Activated naive CD8-positive, alpha-beta T cell treated with anti-CD3 and anti-CD28 coated beads, Interleukin-2, amount 50 U/mL, for 24 hours (primary cell): ENCODE data around the gene TTLL6.

Source experiments
- ATAC-seq: fragments of 150-1000 bp; cut with Tn5 transposase; one replicate; pipeline ENCODE4 v1.10.0; 2021
- DNase-seq: peaks from one replicate; pipeline ENCODE4 v3.0.0; 2021
- H3K27ac Mint-ChIP-seq: one replicate; pipeline ENCODE4 v1.8.0; 2021; ENCODE audit warnings: mild to moderate bottlenecking, mixed read lengths
- H3K27me3 Mint-ChIP-seq: one replicate; pipeline ENCODE4 v1.8.0; 2021; ENCODE audit warnings: mixed read lengths
- H3K36me3 Mint-ChIP-seq: one replicate; pipeline ENCODE4 v1.8.0; 2021; ENCODE audit warnings: low read depth, mixed read lengths
- H3K4me1 Mint-ChIP-seq: one replicate; pipeline ENCODE4 v1.8.0; 2021; ENCODE audit warnings: mixed read lengths
- H3K4me3 Mint-ChIP-seq: one replicate; pipeline ENCODE4 v1.8.0; 2021; ENCODE audit warnings: mild to moderate bottlenecking, moderate library complexity, mixed read lengths
- H3K9me3 Mint-ChIP-seq: one replicate; pipeline ENCODE4 v1.8.0; 2021; ENCODE audit warnings: mixed read lengths

TTLL6 gene

GRCh38 chr17:48745381-48746275, 71.4 kb downstream of the TTLL6 start:
- H3K4me1 Mint-ChIP-seq = peaks cover 3% of the 10 kb centered on the region
- H3K27ac Mint-ChIP-seq = no peak overlapping the region
- DNase-seq (no peak), ATAC-seq (no peak)
- H3K9me3 Mint-ChIP-seq = no peaks in the 10 kb centered on the region
- H3K27me3 Mint-ChIP-seq = peaks cover 83% of the 10 kb centered on the region
- no peaks in the 10 kb centered on the region for H3K36me3 Mint-ChIP-seq
- H3K4me3 Mint-ChIP-seq = no peak overlapping the region

GRCh38 chr17:48740537-48740936, 76.5 kb downstream of the TTLL6 start:
- no peak overlapping the region for H3K27ac Mint-ChIP-seq
- H3K36me3 Mint-ChIP-seq = no peaks in the 10 kb centered on the region
- peaks cover 6% of the 10 kb centered on the region for H3K4me1 Mint-ChIP-seq
- DNase-seq (no peak), ATAC-seq (no peak)
- no peaks in the 10 kb centered on the region for H3K9me3 Mint-ChIP-seq
- no peak overlapping the region for H3K4me3 Mint-ChIP-seq
- peaks cover 95% of the 10 kb centered on the region for H3K27me3 Mint-ChIP-seq

- ATAC-seq (no peak), DNase-seq (no peak)
- Mint-ChIP-seq H3K27me3 (peaks cover 97% of the 10 kb centered on the region), H3K4me1 (peaks cover 10% of the 10 kb centered on the region), H3K9me3 (no peaks in the 10 kb centered on the region), H3K36me3 (no peaks in the 10 kb centered on the region), H3K27ac (no peak overlapping the region), H3K4me3 (no peak overlapping the region)
Measured at GRCh38 chr17:48738803-48739526, 78.1 kb downstream of the TTLL6 start.

DNA sequence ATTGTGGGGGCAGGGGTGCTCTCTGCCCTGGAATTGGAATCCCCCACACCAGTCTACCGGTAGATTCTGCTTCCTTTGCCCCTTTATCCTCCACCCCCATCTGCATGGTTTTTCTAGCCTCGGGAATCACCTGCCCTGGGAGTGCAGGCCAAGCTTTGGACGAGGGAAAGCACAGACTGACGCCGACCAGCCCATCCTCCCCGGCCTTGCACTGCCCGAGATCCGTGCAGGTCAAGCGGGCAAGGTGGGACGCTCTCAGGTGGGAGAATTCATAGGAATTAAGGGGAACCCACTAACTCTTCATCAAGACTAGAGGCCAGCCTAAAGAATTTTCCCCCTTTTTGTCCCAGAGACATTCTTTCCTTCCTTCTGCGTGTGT, 78.6 kb downstream of the TTLL6 start:
- Mint-ChIP-seq H3K36me3 (no peaks in the 10 kb centered on the region), H3K4me3 (no peak overlapping the region), H3K27ac (no peak overlapping the region), H3K9me3 (no peaks in the 10 kb centered on the region), H3K4me1 (peaks cover 15% of the 10 kb centered on the region), H3K27me3 (peaks cover 97% of the 10 kb centered on the region)
- DNase-seq (no peak), ATAC-seq (no peak)

DNA sequence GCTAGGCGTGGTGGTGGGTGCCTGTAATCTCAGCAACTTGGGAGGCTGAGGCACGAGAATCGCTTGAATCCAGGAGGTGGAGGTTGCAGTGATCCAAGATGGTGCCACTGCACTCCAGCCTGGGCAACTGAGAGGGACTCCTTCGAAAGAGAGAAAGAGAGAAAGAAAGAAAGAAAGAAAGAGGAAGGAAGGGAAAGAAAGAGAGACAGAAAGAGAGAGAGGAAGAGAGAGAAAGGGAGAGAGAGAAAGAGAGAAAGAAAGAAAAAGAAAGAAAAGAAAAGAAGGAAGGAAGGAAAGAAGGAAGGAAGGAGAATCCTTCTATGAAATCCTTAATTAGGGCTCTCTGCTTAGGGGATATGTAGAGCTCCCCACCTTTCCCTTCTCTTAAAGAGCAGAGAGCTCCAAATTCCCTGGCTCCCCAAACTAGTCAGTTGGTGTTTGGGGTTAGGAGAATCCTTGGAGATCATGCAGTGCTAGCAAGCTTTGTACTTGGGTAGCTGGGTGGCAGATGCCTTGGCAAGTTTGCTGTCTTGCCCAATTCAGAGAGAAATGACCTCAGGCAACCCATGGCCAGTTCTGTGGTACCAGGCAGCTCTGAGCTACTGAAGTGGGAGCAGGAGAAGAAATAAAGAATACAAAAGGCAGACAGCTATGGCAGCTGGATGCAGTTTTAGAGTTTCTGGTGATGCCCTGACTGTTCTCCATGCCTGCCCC, 79.5 kb downstream of the TTLL6 start:
- Mint-ChIP-seq H3K4me1 (peaks cover 21% of the 10 kb centered on the region), H3K36me3 (no peaks in the 10 kb centered on the region), H3K4me3 (no peak overlapping the region), H3K27me3 (peaks cover 95% of the 10 kb centered on the region), H3K9me3 (no peaks in the 10 kb centered on the region), H3K27ac (no peak overlapping the region)
- no peak for ATAC-seq
- no peak for DNase-seq

DNA sequence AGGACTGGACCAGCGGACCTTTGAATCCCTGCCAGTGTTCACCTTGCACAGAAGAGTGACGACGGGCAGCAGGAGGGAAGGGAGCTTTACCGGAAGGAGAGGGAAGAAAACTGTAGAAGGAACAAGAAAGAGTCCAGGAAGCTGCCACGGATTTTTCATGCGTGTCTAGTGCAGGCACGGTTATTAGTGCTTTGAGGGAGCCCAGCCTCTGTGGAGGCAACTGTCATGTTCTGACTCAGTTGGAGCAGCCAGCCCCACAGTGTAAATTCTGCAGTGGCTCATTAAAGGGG, 82.0 kb downstream of the TTLL6 start:
- Mint-ChIP-seq H3K4me3 (no peak overlapping the region), H3K27me3 (peaks cover 95% of the 10 kb centered on the region), H3K36me3 (no peaks in the 10 kb centered on the region), H3K27ac (no peak overlapping the region), H3K4me1 (peaks cover 21% of the 10 kb centered on the region), H3K9me3 (no peaks in the 10 kb centered on the region)
- no peak for ATAC-seq
- DNase-seq = no peak

GRCh38 chr17:48734333-48735061, 82.5 kb downstream of the TTLL6 start:
- no peaks in the 10 kb centered on the region for H3K36me3 Mint-ChIP-seq
- H3K4me1 Mint-ChIP-seq = peaks cover 21% of the 10 kb centered on the region
- H3K27me3 Mint-ChIP-seq = peaks cover 94% of the 10 kb centered on the region
- DNase-seq = no peak
- no peak for ATAC-seq
- H3K4me3 Mint-ChIP-seq = no peak overlapping the region
- H3K9me3 Mint-ChIP-seq = no peaks in the 10 kb centered on the region
- H3K27ac Mint-ChIP-seq = no peak overlapping the region

GRCh38 chr17:48733632-48734328, 83.2 kb downstream of the TTLL6 start:
- H3K27me3 Mint-ChIP-seq = peaks cover 94% of the 10 kb centered on the region
- ATAC-seq = no peak
- DNase-seq = no peak
- peaks cover 16% of the 10 kb centered on the region for H3K4me1 Mint-ChIP-seq
- peak overlapping the region; percentile 17 for H3K27ac Mint-ChIP-seq
- H3K4me3 Mint-ChIP-seq = peak overlapping the region; percentile 29
- no peaks in the 10 kb centered on the region for H3K9me3 Mint-ChIP-seq
- no peaks in the 10 kb centered on the region for H3K36me3 Mint-ChIP-seq

- Mint-ChIP-seq H3K36me3 (no peaks in the 10 kb centered on the region), H3K4me1 (peaks cover 17% of the 10 kb centered on the region), H3K27me3 (peaks cover 95% of the 10 kb centered on the region), H3K9me3 (no peaks in the 10 kb centered on the region), H3K27ac (peak overlapping the region; percentile 17), H3K4me3 (peak overlapping the region; percentile 29)
- no peak for ATAC-seq
- DNase-seq = no peak
Measured at GRCh38 chr17:48732688-48733629, 84.1 kb downstream of the TTLL6 start.

DNA sequence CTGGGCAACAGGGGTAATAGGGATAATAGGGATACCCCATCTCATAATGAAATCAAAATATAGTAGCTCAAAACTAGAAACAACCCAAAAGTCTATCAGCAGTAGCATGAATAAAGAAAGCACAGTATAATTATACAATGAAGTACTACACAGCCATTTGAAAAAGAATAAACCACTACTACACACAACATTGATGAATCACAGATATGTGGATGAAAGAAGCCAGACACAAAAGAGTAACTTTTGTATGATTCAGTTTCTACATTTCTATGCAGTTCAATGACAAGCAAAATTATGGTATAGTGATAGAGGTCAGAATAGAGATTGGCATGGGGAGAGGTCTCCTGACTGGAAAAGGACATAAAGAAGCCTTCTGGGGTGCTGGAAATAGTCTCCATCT, 85.7 kb downstream of the TTLL6 start:
- Mint-ChIP-seq H3K4me1 (peaks cover 17% of the 10 kb centered on the region), H3K9me3 (no peaks in the 10 kb centered on the region), H3K27ac (no peak overlapping the region), H3K4me3 (no peak overlapping the region), H3K27me3 (peaks cover 95% of the 10 kb centered on the region), H3K36me3 (no peaks in the 10 kb centered on the region)
- no peak for DNase-seq
- no peak for ATAC-seq

DNA sequence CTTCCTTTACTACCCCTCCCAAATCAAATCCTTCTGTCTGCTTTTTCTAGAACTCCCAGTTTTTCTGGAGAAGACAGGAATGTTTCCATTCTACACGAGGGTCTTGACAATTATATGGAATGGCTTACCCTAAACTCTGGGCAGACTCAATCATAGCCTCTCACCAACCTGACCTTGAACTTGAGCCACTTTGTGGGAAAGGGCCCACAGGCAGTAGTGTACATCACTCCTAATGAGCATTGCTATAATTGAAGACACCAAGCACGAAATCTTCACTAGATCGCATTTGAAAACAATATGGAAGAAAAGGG, 86.8 kb downstream of the TTLL6 start:
- Mint-ChIP-seq H3K4me1 (peaks cover 18% of the 10 kb centered on the region), H3K4me3 (no peak overlapping the region), H3K36me3 (no peaks in the 10 kb centered on the region), H3K27ac (no peak overlapping the region), H3K27me3 (peaks cover 95% of the 10 kb centered on the region), H3K9me3 (no peaks in the 10 kb centered on the region)
- DNase-seq (no peak), ATAC-seq (no peak)

DNA sequence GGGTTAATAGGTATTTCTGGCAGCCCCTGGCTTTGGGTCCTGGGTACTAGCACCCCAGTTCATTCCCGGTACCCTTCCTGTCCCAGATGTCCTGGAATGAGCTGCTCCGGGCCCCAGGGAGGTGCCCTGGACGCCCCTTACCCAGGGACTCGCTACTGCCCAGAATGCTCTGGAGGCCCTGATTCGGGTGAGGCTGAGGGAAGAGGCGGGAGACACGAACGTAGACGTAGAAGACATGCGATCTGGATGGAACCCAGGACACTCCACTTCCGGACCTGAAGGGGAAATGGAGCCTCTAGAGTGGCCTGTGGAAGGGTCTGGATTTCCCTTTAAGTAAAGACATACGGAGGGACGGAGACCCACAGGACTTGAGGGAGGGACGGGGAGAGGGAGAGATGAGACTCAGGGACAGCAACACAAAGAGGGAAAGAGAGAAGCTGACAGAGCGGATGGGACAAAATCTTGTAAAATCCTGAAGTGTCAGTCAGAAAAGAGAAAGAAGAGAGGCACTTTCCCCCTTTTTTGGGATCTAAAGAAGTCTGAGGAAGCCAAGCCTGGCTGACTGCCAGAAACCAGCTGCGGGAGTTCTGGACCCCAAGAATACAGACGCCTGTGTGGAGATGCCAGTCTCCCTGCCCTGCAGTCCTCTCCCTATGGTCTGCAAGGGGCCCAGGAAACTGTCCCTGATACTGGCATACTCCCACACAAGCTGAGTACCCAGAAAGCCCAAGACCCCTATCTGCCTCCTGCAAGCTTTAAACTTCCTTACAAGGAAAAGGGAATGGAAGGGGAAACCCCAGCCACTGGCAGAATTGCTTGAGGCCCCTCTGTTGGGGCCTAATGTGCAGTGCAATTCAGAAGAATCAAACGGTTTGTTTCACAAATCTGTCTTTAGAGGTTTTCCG, 87.4 kb downstream of the TTLL6 start:
- DNase-seq = no peak
- no peak for ATAC-seq
- peaks cover 22% of the 10 kb centered on the region for H3K4me1 Mint-ChIP-seq
- peaks cover 94% of the 10 kb centered on the region for H3K27me3 Mint-ChIP-seq
- H3K9me3 Mint-ChIP-seq = no peaks in the 10 kb centered on the region
- H3K27ac Mint-ChIP-seq = no peak overlapping the region
- no peaks in the 10 kb centered on the region for H3K36me3 Mint-ChIP-seq
- no peak overlapping the region for H3K4me3 Mint-ChIP-seq
